ENCODE measurements around the gene TULP4.

GRCh38 chr6:158361068-158361467 is 48.8 kb downstream of the TULP4 start:
- TF ChIP-seq CTCF (IDR thresholded peaks at IDR 0.05) (no peak), POLR2A (IDR thresholded peaks at IDR 0.05) (no peak)
